Activated CD8-positive, alpha-beta T cell treated with anti-CD3 and anti-CD28 coated beads, Interleukin-2, amount 10 ng/mL, durations not matched to agents 7 days and 5 days (primary cell): ENCODE data around the gene RPL15. TPM values are rescaled to one million over a fixed set of nuclear protein-coding genes. Genes with fewer than 3 reads are reported as not detected.
A peak's percentile ranks its signal among the peaks of the same experiment; 100 is the strongest.
"Not testable (repeated sequence)": the region's sequence is repeated elsewhere in the genome, so short reads cannot be mapped to it uniquely, and the experiment has no call there.

ENCODE experiments used
- ATAC-seq: fragments of 150-1000 bp; cut with Tn5 transposase; one replicate; pipeline ENCODE4 v1.10.0; 2021; ENCODE audit warnings: moderate library complexity
- CTCF ChIA-PET: fragments of 350-600 bp; sonication (Branson Sonifier 250); formaldehyde crosslinking; loops from one replicate; lab custom pipeline; 2021; ENCODE audit warnings: antibody characterized with exemption; lab: Charles Lee
- POLR2A ChIA-PET: fragments of 350-600 bp; sonication (Branson Sonifier 250); formaldehyde crosslinking; loops from one replicate; lab custom pipeline; 2021; ENCODE audit warnings: antibody characterized with exemption; lab: Charles Lee
- DNase-seq: peaks from one replicate; pipeline ENCODE4 v3.0.0-alpha.2; 2020
- H3K27ac Mint-ChIP-seq: one replicate; pipeline ENCODE4 v1.8.0; 2021; ENCODE audit warnings: mild to moderate bottlenecking, mixed read lengths
- H3K27me3 Mint-ChIP-seq: one replicate; pipeline ENCODE4 v1.8.0; 2021; ENCODE audit warnings: low read depth, mixed read lengths
- H3K36me3 Mint-ChIP-seq: one replicate; pipeline ENCODE4 v1.8.0; 2021; ENCODE audit warnings: low read depth, mixed read lengths
- H3K4me1 Mint-ChIP-seq: one replicate; pipeline ENCODE4 v1.8.0; 2021; ENCODE audit warnings: low read depth, mixed read lengths
- H3K4me3 Mint-ChIP-seq: one replicate; pipeline ENCODE4 v1.8.0; 2021; ENCODE audit warnings: mild to moderate bottlenecking, mixed read lengths
- H3K9me3 Mint-ChIP-seq: one replicate; pipeline ENCODE4 v1.8.0; 2022; ENCODE audit warnings: mixed read lengths; ENCODE audit not compliant: insufficient read depth
- total RNA-seq, 2 experiments: library from RNA; stranded (reverse); gene quantifications; one replicate each; pipeline ENCODE4 v1.2.3, GENCODE V29; 2021

Gene RPL15
- 1,000 to 10,000 TPM; 1,496 to 1,569 TPM for total RNA-seq

GRCh38 chr3:23916886-23917678 lies at the start of gene RPL15, which contains the start of gene NKIRAS1:
TSS of gene RPL15 (plus strand) at chr3:23917132. CDS start at chr3:23917860, 728 bp downstream.
TSS of gene NKIRAS1 (minus strand) at chr3:23916990. CDS start at chr3:23910904, 6,086 bp downstream.
- peak within 1 kb of the TSS; percentile 98 for H3K27ac Mint-ChIP-seq
- ChIA-PET CTCF (interaction anchor here (0.7 to 2.2 kb wide), 9 partner anchors 25 to 269 kb away, joined by 3 to 10 read pairs (median 4); no protein-coding TSS in a partner anchor), POLR2A (interaction anchor here (0.6 to 5.3 kb wide), 38 partner anchors 8 to 591 kb away, joined by 3 to 136 read pairs (median 4); partner anchors contain the start of gene NR1D2)
- H3K4me1 Mint-ChIP-seq, result peaks cover 45% of the 10 kb centered on the region
- ATAC-seq (peak; percentile 94), DNase-seq (peak; percentile 98)
- H3K36me3 Mint-ChIP-seq, result peaks cover 46% of the 10 kb centered on the region
- peak within 1 kb of the TSS; percentile 99 for H3K4me3 Mint-ChIP-seq
- no peaks in the 10 kb centered on the region for H3K9me3 Mint-ChIP-seq
- H3K27me3 Mint-ChIP-seq, result peaks cover 5% of the 10 kb centered on the region

- H3K27me3 Mint-ChIP-seq, result no peaks in the 10 kb centered on the region
- peaks cover 2% of the 10 kb centered on the region for H3K4me1 Mint-ChIP-seq
- DNase-seq (no peak), ATAC-seq (no peak)
- peaks cover 4% of the 10 kb centered on the region for H3K36me3 Mint-ChIP-seq
- POLR2A ChIA-PET, result no interaction called here
- no peak overlapping the region for H3K27ac Mint-ChIP-seq
- CTCF ChIA-PET, result interaction anchor here (1.8 kb wide), 1 partner anchor 21 kb away, joined by 6 read pairs; no protein-coding TSS in a partner anchor
- no peaks in the 10 kb centered on the region for H3K9me3 Mint-ChIP-seq
- H3K4me3 Mint-ChIP-seq, result no peak overlapping the region
Measured at GRCh38 chr3:23867400-23867799, 49.5 kb upstream of the RPL15 start.

GRCh38 chr3:23867838-23868237 lies 49.1 kb upstream of the RPL15 start:
- H3K4me3 Mint-ChIP-seq, result no peak overlapping the region
- peaks cover 2% of the 10 kb centered on the region for H3K4me1 Mint-ChIP-seq
- POLR2A ChIA-PET, result no interaction called here
- peaks cover 4% of the 10 kb centered on the region for H3K36me3 Mint-ChIP-seq
- CTCF ChIA-PET, result interaction anchor here (1.8 kb wide), 1 partner anchor 21 kb away, joined by 6 read pairs; no protein-coding TSS in a partner anchor
- H3K27me3 Mint-ChIP-seq, result no peaks in the 10 kb centered on the region
- DNase-seq, result no peak
- H3K9me3 Mint-ChIP-seq, result no peaks in the 10 kb centered on the region
- no peak overlapping the region for H3K27ac Mint-ChIP-seq
- ATAC-seq, result no peak

GRCh38 chr3:23869977-23870662 lies 46.8 kb upstream of the RPL15 start:
- Mint-ChIP-seq H3K27ac (no peak overlapping the region), H3K27me3 (no peaks in the 10 kb centered on the region), H3K9me3 (no peaks in the 10 kb centered on the region), H3K4me1 (no peaks in the 10 kb centered on the region), H3K36me3 (no peaks in the 10 kb centered on the region), H3K4me3 (no peak overlapping the region)
- ATAC-seq, result no peak
- ChIA-PET CTCF (no interaction called here), POLR2A (interaction anchor here (0.6 kb wide), 1 partner anchor 92 kb away, joined by 3 read pairs; no protein-coding TSS in a partner anchor)
- DNase-seq, result no peak

GRCh38 chr3:23870663-23871043 lies 46.3 kb upstream of the RPL15 start:
- H3K4me3 Mint-ChIP-seq, CTCF ChIA-PET, DNase-seq, H3K36me3 Mint-ChIP-seq, H3K27ac Mint-ChIP-seq, H3K27me3 Mint-ChIP-seq, H3K9me3 Mint-ChIP-seq, POLR2A ChIA-PET, ATAC-seq, H3K4me1 Mint-ChIP-seq: not testable (repeated sequence)

GRCh38 chr3:23871361-23871760 lies 45.6 kb upstream of the RPL15 start:
- ATAC-seq, POLR2A ChIA-PET, H3K27ac Mint-ChIP-seq, H3K36me3 Mint-ChIP-seq, H3K9me3 Mint-ChIP-seq, H3K4me3 Mint-ChIP-seq, H3K4me1 Mint-ChIP-seq, DNase-seq, CTCF ChIA-PET, H3K27me3 Mint-ChIP-seq: not testable (repeated sequence)

GRCh38 chr3:23872330-23872729 lies 44.6 kb upstream of the RPL15 start:
- Mint-ChIP-seq H3K9me3 (no peaks in the 10 kb centered on the region), H3K4me3 (no peak overlapping the region), H3K4me1 (no peaks in the 10 kb centered on the region), H3K27me3 (no peaks in the 10 kb centered on the region), H3K36me3 (no peaks in the 10 kb centered on the region), H3K27ac (no peak overlapping the region)
- no peak for DNase-seq
- POLR2A ChIA-PET, result no interaction called here
- no peak for ATAC-seq
- CTCF ChIA-PET, result no interaction called here

GRCh38 chr3:23873941-23874340 lies 43.0 kb upstream of the RPL15 start:
- Mint-ChIP-seq H3K9me3 (no peaks in the 10 kb centered on the region), H3K4me3 (no peak overlapping the region), H3K36me3 (no peaks in the 10 kb centered on the region), H3K4me1 (no peaks in the 10 kb centered on the region), H3K27me3 (no peaks in the 10 kb centered on the region), H3K27ac (no peak overlapping the region)
- DNase-seq, result no peak
- CTCF ChIA-PET, result interaction anchor here (1.0 to 1.3 kb wide), 2 partner anchors 14 to 40 kb away, joined by 3 to 7 read pairs; no protein-coding TSS in a partner anchor
- ATAC-seq, result no peak
- POLR2A ChIA-PET, result no interaction called here

GRCh38 chr3:23874359-23875112 lies 42.4 kb upstream of the RPL15 start:
- Mint-ChIP-seq H3K27me3 (no peaks in the 10 kb centered on the region), H3K4me1 (no peaks in the 10 kb centered on the region), H3K36me3 (no peaks in the 10 kb centered on the region), H3K4me3 (no peak overlapping the region), H3K27ac (no peak overlapping the region), H3K9me3 (no peaks in the 10 kb centered on the region)
- CTCF ChIA-PET, result interaction anchor here (1.0 to 1.3 kb wide), 2 partner anchors 14 to 41 kb away, joined by 3 to 7 read pairs; no protein-coding TSS in a partner anchor
- DNase-seq (no peak), ATAC-seq (no peak)
- POLR2A ChIA-PET, result no interaction called here

GRCh38 chr3:23875113-23875725 lies 41.7 kb upstream of the RPL15 start:
- CTCF ChIA-PET, result no interaction called here
- H3K27ac Mint-ChIP-seq, result no peak overlapping the region

GRCh38 chr3:23876923-23877322 lies 40.0 kb upstream of the RPL15 start:
- Mint-ChIP-seq H3K4me1 (peaks cover 10% of the 10 kb centered on the region), H3K9me3 (no peaks in the 10 kb centered on the region), H3K27ac (no peak overlapping the region), H3K36me3 (peaks cover 7% of the 10 kb centered on the region), H3K27me3 (no peaks in the 10 kb centered on the region), H3K4me3 (no peak overlapping the region)
- ChIA-PET CTCF (interaction anchor here (1.7 kb wide), 1 partner anchor 10 kb away, joined by 5 read pairs; no protein-coding TSS in a partner anchor), POLR2A (interaction anchor here (0.9 kb wide), 1 partner anchor 40 kb away, joined by 3 read pairs; the partner anchor contains the start of genes NKIRAS1 and RPL15)
- DNase-seq (no peak), ATAC-seq (no peak)

More at GRCh38 chr3:23875113-23875725, 41.7 kb upstream of the RPL15 start:
- no peak for ATAC-seq
- Mint-ChIP-seq H3K4me3 (no peak overlapping the region), H3K27me3 (no peaks in the 10 kb centered on the region), H3K4me1 (no peaks in the 10 kb centered on the region), H3K36me3 (no peaks in the 10 kb centered on the region), H3K9me3 (no peaks in the 10 kb centered on the region)
- no peak for DNase-seq
- POLR2A ChIA-PET, result no interaction called here
